Measurements from ENCODE around the gene FOXL1.

FOXL1 gene

GRCh38 chr16:86532526-86532815 lies 45.9 kb upstream of the FOXL1 start:
- H3K4me2 ChIP-seq (ENCODE audit: low read length): no peak overlapping the region
- H3K56ac ChIP-seq (ENCODE audit: low read length): no peak overlapping the region
- DNase-seq: no peak
- no peaks in the 10 kb centered on the region for H3K36me3 ChIP-seq (ENCODE audit: control insufficient read depth, insufficient read depth, low read length)
- no peaks in the 10 kb centered on the region for H3K27me3 ChIP-seq (ENCODE audit: insufficient read depth, low read length, poor library complexity)
- no peak overlapping the region for H2BK15ac ChIP-seq (replicated peaks; ENCODE audit: low read depth)
- no peak overlapping the region for H3K4me3 ChIP-seq (ENCODE audit: low read length)
- no peak overlapping the region for H3K27ac ChIP-seq (ENCODE audit: low read depth, low read length)
- H3K9ac ChIP-seq (ENCODE audit: low read length): no peak overlapping the region
- H2BK120ac ChIP-seq (ENCODE audit: low read depth, low read length): no peak overlapping the region
- no peaks in the 10 kb centered on the region for H3K79me1 ChIP-seq (ENCODE audit: low read length)
- H3K4me1 ChIP-seq (ENCODE audit: control insufficient read depth, low read depth, low read length): no peaks in the 10 kb centered on the region
- H2AK5ac ChIP-seq (ENCODE audit: low read length): no peak overlapping the region
- no peaks in the 10 kb centered on the region for H3K79me2 ChIP-seq (ENCODE audit: control insufficient read depth, insufficient read depth, low read length)
- no peak overlapping the region for H4K8ac ChIP-seq (ENCODE audit: low read depth, low read length)
- WGBS (ENCODE audit: extremely low coverage, insufficient coverage, low lambda C conversion rate): no CpG with 5 or more reads among the region's 7 CpGs
- H3K18ac ChIP-seq (ENCODE audit: low read length): no peak overlapping the region
- H3K23ac ChIP-seq (ENCODE audit: low read length): no peak overlapping the region
- H3K4ac ChIP-seq (ENCODE audit: low read depth, low read length): no peak overlapping the region
- no peak overlapping the region for H4K5ac ChIP-seq (ENCODE audit: low read length)
- no peak overlapping the region for H2BK5ac ChIP-seq (ENCODE audit: low read length)

GRCh38 chr16:86533076-86533475 lies 45.3 kb upstream of the FOXL1 start:
- no peak overlapping the region for H3K9ac ChIP-seq (ENCODE audit: low read length)
- no peak overlapping the region for H3K4me3 ChIP-seq (ENCODE audit: low read length)
- no peak overlapping the region for H2BK15ac ChIP-seq (replicated peaks; ENCODE audit: low read depth)
- no peak overlapping the region for H2BK120ac ChIP-seq (ENCODE audit: low read depth, low read length)
- WGBS (ENCODE audit: extremely low coverage, insufficient coverage, low lambda C conversion rate): no CpG with 5 or more reads among the region's 8 CpGs
- no peak overlapping the region for H3K4ac ChIP-seq (ENCODE audit: low read depth, low read length)
- H3K56ac ChIP-seq (ENCODE audit: low read length): no peak overlapping the region
- H3K4me2 ChIP-seq (ENCODE audit: low read length): no peak overlapping the region
- no peak overlapping the region for H3K27ac ChIP-seq (ENCODE audit: low read depth, low read length)
- H3K79me1 ChIP-seq (ENCODE audit: low read length): no peaks in the 10 kb centered on the region
- no peak overlapping the region for H3K23ac ChIP-seq (ENCODE audit: low read length)
- H3K27me3 ChIP-seq (ENCODE audit: insufficient read depth, low read length, poor library complexity): no peaks in the 10 kb centered on the region
- no peak overlapping the region for H4K8ac ChIP-seq (ENCODE audit: low read depth, low read length)
- H3K36me3 ChIP-seq (ENCODE audit: control insufficient read depth, insufficient read depth, low read length): no peaks in the 10 kb centered on the region
- H2AK5ac ChIP-seq (ENCODE audit: low read length): no peak overlapping the region
- no peak overlapping the region for H4K5ac ChIP-seq (ENCODE audit: low read length)
- H2BK5ac ChIP-seq (ENCODE audit: low read length): no peak overlapping the region
- H3K79me2 ChIP-seq (ENCODE audit: control insufficient read depth, insufficient read depth, low read length): no peaks in the 10 kb centered on the region
- no peaks in the 10 kb centered on the region for H3K4me1 ChIP-seq (ENCODE audit: control insufficient read depth, low read depth, low read length)
- DNase-seq: no peak
- H3K18ac ChIP-seq (ENCODE audit: low read length): no peak overlapping the region

GRCh38 chr16:86533767-86534351 lies 44.5 kb upstream of the FOXL1 start:
- H2BK5ac ChIP-seq (ENCODE audit: low read length): no peak overlapping the region
- H3K4ac ChIP-seq (ENCODE audit: low read depth, low read length): no peak overlapping the region
- H3K36me3 ChIP-seq (ENCODE audit: control insufficient read depth, insufficient read depth, low read length): no peaks in the 10 kb centered on the region
- H3K4me3 ChIP-seq (ENCODE audit: low read length): no peak overlapping the region
- H2BK15ac ChIP-seq (replicated peaks; ENCODE audit: low read depth): no peak overlapping the region
- H2BK120ac ChIP-seq (ENCODE audit: low read depth, low read length): no peak overlapping the region
- H3K18ac ChIP-seq (ENCODE audit: low read length): no peak overlapping the region
- H3K4me1 ChIP-seq (ENCODE audit: control insufficient read depth, low read depth, low read length): no peaks in the 10 kb centered on the region
- no peak overlapping the region for H3K9ac ChIP-seq (ENCODE audit: low read length)
- H3K56ac ChIP-seq (ENCODE audit: low read length): no peak overlapping the region
- no peaks in the 10 kb centered on the region for H3K27me3 ChIP-seq (ENCODE audit: insufficient read depth, low read length, poor library complexity)
- no peak overlapping the region for H3K23ac ChIP-seq (ENCODE audit: low read length)
- H2AK5ac ChIP-seq (ENCODE audit: low read length): no peak overlapping the region
- H4K8ac ChIP-seq (ENCODE audit: low read depth, low read length): no peak overlapping the region
- no peak for DNase-seq
- H3K4me2 ChIP-seq (ENCODE audit: low read length): no peak overlapping the region
- WGBS (ENCODE audit: extremely low coverage, insufficient coverage, low lambda C conversion rate): no CpG with 5 or more reads among the region's 8 CpGs
- H3K79me2 ChIP-seq (ENCODE audit: control insufficient read depth, insufficient read depth, low read length): no peaks in the 10 kb centered on the region
- no peak overlapping the region for H3K27ac ChIP-seq (ENCODE audit: low read depth, low read length)
- no peak overlapping the region for H4K5ac ChIP-seq (ENCODE audit: low read length)
- H3K79me1 ChIP-seq (ENCODE audit: low read length): no peaks in the 10 kb centered on the region

GRCh38 chr16:86534779-86535615 lies 43.4 kb upstream of the FOXL1 start:
- Histone ChIP-seq H4K5ac (ENCODE audit: low read length) (no peak overlapping the region), H2BK15ac (replicated peaks; ENCODE audit: low read depth) (no peak overlapping the region), H3K4me3 (ENCODE audit: low read length) (no peak overlapping the region), H3K18ac (ENCODE audit: low read length) (no peak overlapping the region), H3K27ac (ENCODE audit: low read depth, low read length) (no peak overlapping the region), H2AK5ac (ENCODE audit: low read length) (no peak overlapping the region), H3K4ac (ENCODE audit: low read depth, low read length) (no peak overlapping the region), H2BK5ac (ENCODE audit: low read length) (no peak overlapping the region), H3K4me2 (ENCODE audit: low read length) (no peak overlapping the region), H4K8ac (ENCODE audit: low read depth, low read length) (no peak overlapping the region), H3K23ac (ENCODE audit: low read length) (no peak overlapping the region), H3K56ac (ENCODE audit: low read length) (no peak overlapping the region), H3K9ac (ENCODE audit: low read length) (no peak overlapping the region), H3K79me2 (ENCODE audit: control insufficient read depth, insufficient read depth, low read length) (no peaks in the 10 kb centered on the region), H3K79me1 (ENCODE audit: low read length) (no peaks in the 10 kb centered on the region), H3K27me3 (ENCODE audit: insufficient read depth, low read length, poor library complexity) (no peaks in the 10 kb centered on the region), H3K36me3 (ENCODE audit: control insufficient read depth, insufficient read depth, low read length) (no peaks in the 10 kb centered on the region), H2BK120ac (ENCODE audit: low read depth, low read length) (no peak overlapping the region), H3K4me1 (ENCODE audit: control insufficient read depth, low read depth, low read length) (no peaks in the 10 kb centered on the region)
- no peak for DNase-seq
- no CpG with 5 or more reads among the region's 18 CpGs for WGBS (ENCODE audit: extremely low coverage, insufficient coverage, low lambda C conversion rate)

GRCh38 chr16:86536621-86537020 lies 41.7 kb upstream of the FOXL1 start:
- no peaks in the 10 kb centered on the region for H3K4me1 ChIP-seq (ENCODE audit: control insufficient read depth, low read depth, low read length)
- no peak overlapping the region for H3K23ac ChIP-seq (ENCODE audit: low read length)
- no peak overlapping the region for H3K4me2 ChIP-seq (ENCODE audit: low read length)
- no peaks in the 10 kb centered on the region for H3K27me3 ChIP-seq (ENCODE audit: insufficient read depth, low read length, poor library complexity)
- H3K27ac ChIP-seq (ENCODE audit: low read depth, low read length): no peak overlapping the region
- no peak overlapping the region for H3K56ac ChIP-seq (ENCODE audit: low read length)
- no peak overlapping the region for H3K4ac ChIP-seq (ENCODE audit: low read depth, low read length)
- H3K79me2 ChIP-seq (ENCODE audit: control insufficient read depth, insufficient read depth, low read length): no peaks in the 10 kb centered on the region
- no peak overlapping the region for H2BK5ac ChIP-seq (ENCODE audit: low read length)
- no peak overlapping the region for H2BK120ac ChIP-seq (ENCODE audit: low read depth, low read length)
- H4K5ac ChIP-seq (ENCODE audit: low read length): no peak overlapping the region
- no peaks in the 10 kb centered on the region for H3K79me1 ChIP-seq (ENCODE audit: low read length)
- no CpG with 5 or more reads among the region's 17 CpGs for WGBS (ENCODE audit: extremely low coverage, insufficient coverage, low lambda C conversion rate)
- H3K18ac ChIP-seq (ENCODE audit: low read length): no peak overlapping the region
- no peak overlapping the region for H3K4me3 ChIP-seq (ENCODE audit: low read length)
- H3K9ac ChIP-seq (ENCODE audit: low read length): no peak overlapping the region
- no peak overlapping the region for H2BK15ac ChIP-seq (replicated peaks; ENCODE audit: low read depth)
- no peaks in the 10 kb centered on the region for H3K36me3 ChIP-seq (ENCODE audit: control insufficient read depth, insufficient read depth, low read length)
- no peak overlapping the region for H4K8ac ChIP-seq (ENCODE audit: low read depth, low read length)
- no peak for DNase-seq
- H2AK5ac ChIP-seq (ENCODE audit: low read length): no peak overlapping the region

GRCh38 chr16:86537486-86537885 lies 40.9 kb upstream of the FOXL1 start:
- Histone ChIP-seq H3K9ac (ENCODE audit: low read length) (no peak overlapping the region), H2BK5ac (ENCODE audit: low read length) (no peak overlapping the region), H2AK5ac (ENCODE audit: low read length) (no peak overlapping the region), H4K8ac (ENCODE audit: low read depth, low read length) (no peak overlapping the region), H3K23ac (ENCODE audit: low read length) (no peak overlapping the region), H4K5ac (ENCODE audit: low read length) (no peak overlapping the region), H3K79me2 (ENCODE audit: control insufficient read depth, insufficient read depth, low read length) (no peaks in the 10 kb centered on the region), H3K4me2 (ENCODE audit: low read length) (no peak overlapping the region), H3K36me3 (ENCODE audit: control insufficient read depth, insufficient read depth, low read length) (no peaks in the 10 kb centered on the region), H3K4me3 (ENCODE audit: low read length) (no peak overlapping the region), H3K27ac (ENCODE audit: low read depth, low read length) (no peak overlapping the region), H3K4me1 (ENCODE audit: control insufficient read depth, low read depth, low read length) (no peaks in the 10 kb centered on the region), H3K79me1 (ENCODE audit: low read length) (no peaks in the 10 kb centered on the region), H3K56ac (ENCODE audit: low read length) (no peak overlapping the region), H2BK120ac (ENCODE audit: low read depth, low read length) (no peak overlapping the region), H3K27me3 (ENCODE audit: insufficient read depth, low read length, poor library complexity) (no peaks in the 10 kb centered on the region), H3K4ac (ENCODE audit: low read depth, low read length) (no peak overlapping the region), H3K18ac (ENCODE audit: low read length) (no peak overlapping the region), H2BK15ac (replicated peaks; ENCODE audit: low read depth) (no peak overlapping the region)
- DNase-seq: no peak
- WGBS (ENCODE audit: extremely low coverage, insufficient coverage, low lambda C conversion rate): no CpG with 5 or more reads among the region's 4 CpGs

Measured in mesendoderm (in vitro differentiated cells).